Endodermal cell (in vitro differentiated cells): ENCODE results near the gene SREBF2. TPM values are rescaled to one million over a fixed set of nuclear protein-coding genes. Genes with fewer than 3 reads are reported as not detected.

Source experiments
- DNase-seq: peaks from one replicate; pipeline ENCODE4 v3.0.0-alpha.2; 2017
- H3K27ac ChIP-seq: 2 replicates; pipeline ENCODE4 v1.5.1; 2013; ENCODE audit warnings: mild to moderate bottlenecking, low read depth, low read length, moderate library complexity
- H3K27me3 ChIP-seq: 2 replicates; pipeline ENCODE4 v1.6.1; 2013; ENCODE audit warnings: mild to moderate bottlenecking, low read length, moderate library complexity; ENCODE audit not compliant: insufficient read depth, control insufficient read depth, poor library complexity, severe bottlenecking
- H3K36me3 ChIP-seq: 2 replicates; pipeline ENCODE4 v1.7.0; 2013; ENCODE audit warnings: mild to moderate bottlenecking, low read length, moderate library complexity; ENCODE audit not compliant: control insufficient read depth, insufficient read depth
- H3K4me1 ChIP-seq: one replicate; pipeline ENCODE4 v1.7.0; 2013; ENCODE audit warnings: low read length; ENCODE audit not compliant: control insufficient read depth, insufficient read depth
- H3K4me3 ChIP-seq: 2 replicates; pipeline ENCODE4 v1.5.1; 2013; ENCODE audit warnings: mild to moderate bottlenecking, low read length, moderate library complexity
- H3K9ac ChIP-seq: 2 replicates; pipeline ENCODE4 v1.6.1; 2013; ENCODE audit warnings: mild to moderate bottlenecking, low read length, moderate library complexity; ENCODE audit not compliant: poor library complexity, severe bottlenecking; ENCODE audit errors: extremely low read depth
- H3K9me3 ChIP-seq: 2 replicates; pipeline ENCODE4 v1.6.1; 2013; ENCODE audit warnings: mild to moderate bottlenecking, low read length, moderate library complexity; ENCODE audit not compliant: control insufficient read depth
- H3K27ac Mint-ChIP-seq: 2 replicates; pipeline ENCODE4 v1.8.0; 2020; ENCODE audit warnings: mixed read lengths
- H3K27me3 Mint-ChIP-seq: 2 replicates; pipeline ENCODE4 v1.8.0; 2021; ENCODE audit warnings: mild to moderate bottlenecking, mixed read lengths; ENCODE audit not compliant: insufficient read depth
- H3K36me3 Mint-ChIP-seq: 2 replicates; pipeline ENCODE4 v1.8.0; 2020; ENCODE audit warnings: low read depth, mixed read lengths
- H3K4me1 Mint-ChIP-seq: 2 replicates; pipeline ENCODE4 v1.8.0; 2020; ENCODE audit warnings: mixed read lengths
- H3K4me3 Mint-ChIP-seq: 2 replicates; pipeline ENCODE4 v1.8.0; 2020; ENCODE audit warnings: mild to moderate bottlenecking, moderate library complexity, mixed read lengths
- H3K9me3 Mint-ChIP-seq: 2 replicates; pipeline ENCODE4 v1.8.0; 2020; ENCODE audit warnings: mild to moderate bottlenecking, mixed read lengths
- WGBS, 2 experiments: methylation state at CpG; one replicate each; pipeline versions ENCODE4 v1.1.5 to v1.1.7; 2013; ENCODE audit warnings: missing lambda C conversion rate in 2 of 2, mixed read lengths in 1 of 2; ENCODE audit not compliant: insufficient coverage in 1 of 2, insufficient read length in 1 of 2; 5-methylcytosine and 5-hydroxymethylcytosine counted together
- total RNA-seq, 2 donors: library from RNA; stranded (reverse); fragmentation: NEBNext Ultra II Directional in 1 of 2; extraction: Animal tissue kit (Norgen Biotek cat#: 25700) in 1 of 2; gene quantifications; 2 replicates in 1 of 2; 3 replicates in 1 of 2; pipeline ENCODE4 v1.2.1, GENCODE V29; 2021
- TF ChIP-seq, protein P1 (sequence below): fragments of 200-600 bp; sonication (generic); conservative IDR thresholded peaks from 2 replicates; pipeline ENCODE4 v1.5.0; 2021; ENCODE audit warnings: antibody characterized with exemption, mild to moderate bottlenecking

SREBF2 gene
- total RNA-seq, 2 donors from 2014 or later, result 125 to 135 TPM

DNA sequence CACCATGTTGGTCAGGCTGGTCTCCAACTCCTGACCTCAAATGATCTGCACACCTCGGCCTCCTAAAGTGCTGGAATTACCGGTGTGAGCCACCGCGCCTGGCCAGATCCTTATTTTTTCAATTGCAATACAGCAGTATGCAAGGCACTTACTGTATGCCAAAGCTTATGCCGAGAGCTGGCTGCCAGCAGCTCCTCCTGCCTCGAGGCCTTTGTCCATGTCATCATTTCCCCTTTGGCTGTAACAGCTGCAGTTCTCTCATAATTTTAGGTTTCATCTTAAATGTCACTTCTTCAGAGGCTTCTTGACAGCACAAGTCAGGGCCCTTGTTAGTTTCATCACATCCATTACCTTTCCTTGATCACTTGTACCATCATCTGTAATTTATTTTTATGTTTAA lies 1.5 kb upstream of the SREBF2 start:
- no peak overlapping the region for H3K4me3 ChIP-seq
- 93 to 96% methylated on average over 6 of the region's 6 CpGs for WGBS, 2 experiments
- H3K9ac ChIP-seq, result no peak overlapping the region
- H3K4me3 Mint-ChIP-seq, result no peak overlapping the region
- peaks cover 9% of the 10 kb centered on the region for H3K36me3 ChIP-seq
- H3K27me3 ChIP-seq, result no peaks in the 10 kb centered on the region
- H3K4me1 Mint-ChIP-seq, result peaks cover 17% of the 10 kb centered on the region
- TF ChIP-seq, protein P1, sequence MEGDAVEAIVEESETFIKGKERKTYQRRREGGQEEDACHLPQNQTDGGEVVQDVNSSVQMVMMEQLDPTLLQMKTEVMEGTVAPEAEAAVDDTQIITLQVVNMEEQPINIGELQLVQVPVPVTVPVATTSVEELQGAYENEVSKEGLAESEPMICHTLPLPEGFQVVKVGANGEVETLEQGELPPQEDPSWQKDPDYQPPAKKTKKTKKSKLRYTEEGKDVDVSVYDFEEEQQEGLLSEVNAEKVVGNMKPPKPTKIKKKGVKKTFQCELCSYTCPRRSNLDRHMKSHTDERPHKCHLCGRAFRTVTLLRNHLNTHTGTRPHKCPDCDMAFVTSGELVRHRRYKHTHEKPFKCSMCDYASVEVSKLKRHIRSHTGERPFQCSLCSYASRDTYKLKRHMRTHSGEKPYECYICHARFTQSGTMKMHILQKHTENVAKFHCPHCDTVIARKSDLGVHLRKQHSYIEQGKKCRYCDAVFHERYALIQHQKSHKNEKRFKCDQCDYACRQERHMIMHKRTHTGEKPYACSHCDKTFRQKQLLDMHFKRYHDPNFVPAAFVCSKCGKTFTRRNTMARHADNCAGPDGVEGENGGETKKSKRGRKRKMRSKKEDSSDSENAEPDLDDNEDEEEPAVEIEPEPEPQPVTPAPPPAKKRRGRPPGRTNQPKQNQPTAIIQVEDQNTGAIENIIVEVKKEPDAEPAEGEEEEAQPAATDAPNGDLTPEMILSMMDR, result no peak
- H3K9me3 Mint-ChIP-seq, result no peaks in the 10 kb centered on the region
- peaks cover 4% of the 10 kb centered on the region for H3K4me1 ChIP-seq
- no peaks in the 10 kb centered on the region for H3K9me3 ChIP-seq
- no peaks in the 10 kb centered on the region for H3K27me3 Mint-ChIP-seq
- H3K27ac Mint-ChIP-seq, result peak overlapping the region; percentile 99
- H3K27ac ChIP-seq, result peak overlapping the region; percentile 3
- no peak for DNase-seq
- H3K36me3 Mint-ChIP-seq, result peaks cover 11% of the 10 kb centered on the region

DNA sequence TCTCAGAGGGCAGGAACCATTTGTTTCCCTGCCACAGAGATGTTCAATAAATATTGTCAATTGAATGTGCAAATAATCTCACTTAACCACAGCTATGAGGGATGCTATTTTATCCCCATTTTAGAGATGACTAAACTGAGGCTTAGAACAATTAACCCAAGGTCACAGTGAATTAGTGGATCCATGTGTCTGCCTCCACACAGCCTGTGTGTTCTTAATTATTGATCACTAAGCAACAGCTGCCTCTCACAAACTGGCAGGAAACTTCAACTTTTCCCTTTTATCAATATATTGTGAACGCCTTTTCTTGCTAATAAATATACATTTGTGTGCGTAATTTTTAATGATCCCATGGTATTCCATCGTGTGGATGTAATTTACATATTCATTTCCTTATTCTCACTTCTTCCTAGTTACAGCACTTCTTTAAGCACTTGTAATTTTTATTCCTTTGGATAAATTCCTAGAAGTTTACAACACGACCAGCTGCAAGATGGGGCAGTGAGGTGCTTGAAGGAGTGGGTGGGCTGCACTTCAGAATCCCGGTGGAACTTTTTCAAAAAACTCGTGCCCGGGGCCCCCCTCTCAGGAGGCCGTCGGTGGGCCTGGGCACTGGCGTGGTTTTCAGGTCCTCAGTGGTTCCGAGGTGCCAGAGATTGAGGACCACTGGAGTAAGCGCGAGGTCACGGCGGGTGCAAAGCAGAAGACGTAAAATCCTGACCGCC lies 915 bp upstream of the SREBF2 start:
- Mint-ChIP-seq H3K4me3 (peak overlapping the region; percentile 83), H3K27ac (peak overlapping the region; percentile 99), H3K27me3 (no peaks in the 10 kb centered on the region), H3K36me3 (peaks cover 17% of the 10 kb centered on the region), H3K9me3 (no peaks in the 10 kb centered on the region), H3K4me1 (peaks cover 13% of the 10 kb centered on the region)
- peak overlapping the region; percentile 99 for H3K27ac ChIP-seq
- peak overlapping the region; percentile 82 for H3K9ac ChIP-seq
- peaks cover 15% of the 10 kb centered on the region for H3K36me3 ChIP-seq
- TF ChIP-seq, protein P1, result no peak
- no peaks in the 10 kb centered on the region for H3K4me1 ChIP-seq
- DNase-seq, result no peak
- peak overlapping the region; percentile 95 for H3K4me3 ChIP-seq
- WGBS, 2 experiments, result 6 to 17% methylated on average over 6 to 17 of the region's 17 CpGs
- H3K27me3 ChIP-seq, result no peaks in the 10 kb centered on the region
- no peaks in the 10 kb centered on the region for H3K9me3 ChIP-seq

DNA sequence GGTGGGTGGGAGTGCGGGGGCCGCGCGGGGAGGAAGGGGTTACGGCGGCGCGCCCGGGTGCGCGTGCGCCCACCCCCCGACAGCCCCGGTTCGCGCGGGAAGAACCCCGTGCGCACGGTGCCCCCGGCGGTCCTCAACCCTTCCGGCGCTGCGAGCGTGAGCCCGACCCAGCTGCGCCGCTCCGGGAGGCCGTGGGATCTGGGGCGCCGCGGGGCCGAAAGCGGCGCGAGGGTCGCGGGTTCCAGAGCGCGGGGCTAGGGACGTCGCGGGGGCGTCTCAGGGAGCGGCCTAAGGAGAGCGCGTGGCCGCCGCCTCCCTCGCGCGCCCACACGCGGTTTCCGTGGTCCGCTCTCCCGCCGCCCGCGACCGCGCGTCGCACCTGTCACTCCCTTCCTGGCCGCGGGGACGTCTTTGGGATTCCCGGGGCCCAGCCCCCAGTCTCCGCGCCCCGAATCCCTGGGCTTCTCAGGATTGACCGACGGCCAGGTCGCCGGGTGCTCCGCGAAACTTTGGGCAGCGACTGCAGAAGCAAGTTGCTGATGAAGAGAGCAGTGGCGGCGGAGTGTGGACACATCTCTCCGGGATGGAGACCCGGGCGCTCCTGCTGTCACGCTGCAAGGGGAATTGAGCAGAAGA lies 582 bp downstream of the SREBF2 start:
- H3K27me3 Mint-ChIP-seq, result no peaks in the 10 kb centered on the region
- 0% methylated on average over 35 to 86 of the region's 86 CpGs for WGBS, 2 experiments
- no peaks in the 10 kb centered on the region for H3K9me3 Mint-ChIP-seq
- peaks cover 23% of the 10 kb centered on the region for H3K36me3 Mint-ChIP-seq
- peaks cover 14% of the 10 kb centered on the region for H3K4me1 Mint-ChIP-seq
- peak; percentile 72 for DNase-seq
- Histone ChIP-seq H3K9ac (peak overlapping the region; percentile 80), H3K36me3 (peaks cover 25% of the 10 kb centered on the region), H3K9me3 (no peaks in the 10 kb centered on the region), H3K4me1 (no peaks in the 10 kb centered on the region), H3K4me3 (peak overlapping the region; percentile 95), H3K27ac (peak overlapping the region; percentile 99), H3K27me3 (no peaks in the 10 kb centered on the region)
- TF ChIP-seq, protein P1, result no peak
- H3K4me3 Mint-ChIP-seq, result peak overlapping the region; percentile 83
- H3K27ac Mint-ChIP-seq, result peak overlapping the region; percentile 72
